Lower leg skin (tissue), 4 donors: ENCODE data around the gene ZFP36. TPM values are rescaled to one million over a fixed set of nuclear protein-coding genes. Genes with fewer than 3 reads are reported as not detected.
"Not testable (repeated sequence)": the region's sequence is repeated elsewhere in the genome, so short reads cannot be mapped to it uniquely, and the experiment has no call there.

Source experiments
- DNase-seq, 2 donors: peaks; one replicate each; pipeline ENCODE4 v3.0.0-alpha.2; 2019; ENCODE audit warnings: low spot score in 2 of 2
- H3K4me3 ChIP-seq: fragments of 200-600 bp; sonication (generic); 2 replicates; pipeline ENCODE4 v1.5.1; 2017; ENCODE audit warnings: mild to moderate bottlenecking, low read depth; ENCODE audit not compliant: poor library complexity, severe bottlenecking
- CTCF ChIP-seq, 3 donors: fragments of 450-650 bp; IDR thresholded peaks; one replicate each; pipeline ENCODE4 v1.5.1; 2016; ENCODE audit warnings: antibody characterized with exemption in 3 of 3, mild to moderate bottlenecking in 3 of 3, moderate library complexity in 2 of 3
- POLR2A ChIP-seq, 2 donors: fragments of 450-650 bp; IDR thresholded peaks; one replicate each; pipeline ENCODE4 v1.6.1; 2016 to 2017; ENCODE audit warnings: antibody characterized with exemption in 2 of 2, mild to moderate bottlenecking in 1 of 2, moderate library complexity in 1 of 2
- whole genome bisulfite sequencing, 2 donors: methylation state at CpG; one replicate each; pipeline ENCODE4 v1.1.5; 2018; 5-methylcytosine and 5-hydroxymethylcytosine counted together
- intact Hi-C: fragments of 100-400 bp; cut with DNase I; formaldehyde crosslinking; loops from one replicate; pipeline ENCODE4 v1.15.0; 2023; ENCODE audit warnings: low total_unique reads
- total RNA-seq, 4 donors: library from RNA; depleted of rRNA; stranded (reverse); fragments of >200 nt; gene quantifications; one replicate each; pipeline ENCODE4 v1.1.0, GENCODE V29; 2016

ZFP36 gene
- total RNA-seq, 4 donors from 2014 or later, result 170 to 536 (median 280) TPM

GRCh38 chr19:39377373-39378362, 29.0 kb upstream of the ZFP36 start:
- TF ChIP-seq CTCF (IDR thresholded peaks at IDR 0.05), result no peak
- TF ChIP-seq POLR2A (IDR thresholded peaks at IDR 0.05), result no peak
- WGBS, 2 donors, result 86 to 88% methylated on average over 16 to 18 of the region's 18 CpGs
- no peak for DNase-seq
- no peak overlapping the region for H3K4me3 ChIP-seq
- intact Hi-C loops, result no loop called here

GRCh38 chr19:39379366-39379765, 27.3 kb upstream of the ZFP36 start:
- DNase-seq, H3K4me3 ChIP-seq, intact Hi-C loops: not testable (repeated sequence)
- WGBS, 2 donors, result 85 to 92% methylated on average over 4 of the region's 4 CpGs

GRCh38 chr19:39379865-39380396, 26.7 kb upstream of the ZFP36 start:
- whole genome bisulfite sequencing, 2 donors, result 83 to 85% methylated on average over 14 of the region's 14 CpGs
- DNase-seq, result no peak
- H3K4me3 ChIP-seq, result no peak overlapping the region
- intact Hi-C loops, result no loop called here
- no peak for TF ChIP-seq CTCF (IDR thresholded peaks at IDR 0.05)

GRCh38 chr19:39380521-39381502, 25.8 kb upstream of the ZFP36 start:
- 81 to 83% methylated on average over 17 of the region's 17 CpGs for WGBS, 2 donors
- no peak for DNase-seq
- no peak overlapping the region for H3K4me3 ChIP-seq
- no peak for TF ChIP-seq CTCF (IDR thresholded peaks at IDR 0.05)
- no peak for TF ChIP-seq POLR2A (IDR thresholded peaks at IDR 0.05)
- intact Hi-C loops, result no loop called here

GRCh38 chr19:39381910-39382611, 24.6 kb upstream of the ZFP36 start:
- WGBS, 2 donors, result 78 to 81% methylated on average over 10 of the region's 10 CpGs
- DNase-seq, result no peak
- TF ChIP-seq POLR2A (IDR thresholded peaks at IDR 0.05), result no peak
- TF ChIP-seq CTCF (IDR thresholded peaks at IDR 0.05), result no peak
- intact Hi-C loops, result no loop called here
- H3K4me3 ChIP-seq, result no peak overlapping the region
